GM18498 (cell line): ENCODE measurements around the gene GATA3.
"Not testable (repeated sequence)": the region's sequence is repeated elsewhere in the genome, so short reads cannot be mapped to it uniquely, and the experiment has no call there.

ENCODE experiments used
- ATAC-seq: cut with Tn5 transposase; IDR thresholded peaks from one replicate; pipeline ENCODE4 v1.9.1; 2021; ENCODE audit warnings: mild to moderate bottlenecking, moderate library complexity; ENCODE audit not compliant: unreplicated experiment

Gene GATA3

GRCh38 chr10:8054494-8055407, at the start of gene GATA3:
GATA3 (plus strand) TSS chr10:8054688; CDS start chr10:8055656, 968 bp downstream.
- ATAC-seq: peak; percentile 41

GRCh38 chr10:8006274-8006999, 48.1 kb upstream of the GATA3 start:
- ATAC-seq: no peak

GRCh38 chr10:8009031-8009430, 45.5 kb upstream of the GATA3 start:
- no peak for ATAC-seq

- no peak for ATAC-seq
These were observed 41.5 kb upstream of the GATA3 start for GRCh38 chr10:8013006-8013405.

GRCh38 chr10:8013619-8014018, 40.9 kb upstream of the GATA3 start:
- ATAC-seq: no peak

- ATAC-seq: no peak
These were observed 39.8 kb upstream of the GATA3 start for GRCh38 chr10:8014649-8015048.

GRCh38 chr10:8017277-8017676, 37.2 kb upstream of the GATA3 start:
- ATAC-seq: no peak

- ATAC-seq: no peak
These were observed 31.2 kb upstream of the GATA3 start for GRCh38 chr10:8023321-8023720.

GRCh38 chr10:8023851-8024250, 30.6 kb upstream of the GATA3 start:
- no peak for ATAC-seq

- ATAC-seq: no peak
These were observed 27.9 kb upstream of the GATA3 start for GRCh38 chr10:8026349-8027259.

- not testable (repeated sequence) for ATAC-seq
These were observed 23.3 kb upstream of the GATA3 start for GRCh38 chr10:8031211-8031610.

GRCh38 chr10:8032558-8032957, 21.9 kb upstream of the GATA3 start:
- ATAC-seq: no peak

GRCh38 chr10:8033812-8034465, 20.5 kb upstream of the GATA3 start:
- no peak for ATAC-seq

GRCh38 chr10:8034466-8035005, 20.0 kb upstream of the GATA3 start:
- no peak for ATAC-seq

- no peak for ATAC-seq
These were observed 19.4 kb upstream of the GATA3 start for GRCh38 chr10:8035006-8035640.

GRCh38 chr10:8035641-8036470, 18.6 kb upstream of the GATA3 start:
- no peak for ATAC-seq

GRCh38 chr10:8036506-8037198, 17.8 kb upstream of the GATA3 start:
- no peak for ATAC-seq

- ATAC-seq: no peak
These were observed 17.2 kb upstream of the GATA3 start for GRCh38 chr10:8037199-8037801.
